Stimulated activated CD4-positive, alpha-beta T cell treated with anti-CD3 and anti-CD28 coated beads, Interleukin-1b, Interleukin-23, amount 100 ng/mL, for 24 hours (primary cell): ENCODE measurements around the gene APRT.

Source experiments
- DNase-seq, 4 experiments: peaks; one replicate each; pipeline ENCODE4 v3.0.0-alpha.2; 2020; ENCODE audit warnings: low read depth in 4 of 4, low spot score in 1 of 4

The APRT gene

DNA sequence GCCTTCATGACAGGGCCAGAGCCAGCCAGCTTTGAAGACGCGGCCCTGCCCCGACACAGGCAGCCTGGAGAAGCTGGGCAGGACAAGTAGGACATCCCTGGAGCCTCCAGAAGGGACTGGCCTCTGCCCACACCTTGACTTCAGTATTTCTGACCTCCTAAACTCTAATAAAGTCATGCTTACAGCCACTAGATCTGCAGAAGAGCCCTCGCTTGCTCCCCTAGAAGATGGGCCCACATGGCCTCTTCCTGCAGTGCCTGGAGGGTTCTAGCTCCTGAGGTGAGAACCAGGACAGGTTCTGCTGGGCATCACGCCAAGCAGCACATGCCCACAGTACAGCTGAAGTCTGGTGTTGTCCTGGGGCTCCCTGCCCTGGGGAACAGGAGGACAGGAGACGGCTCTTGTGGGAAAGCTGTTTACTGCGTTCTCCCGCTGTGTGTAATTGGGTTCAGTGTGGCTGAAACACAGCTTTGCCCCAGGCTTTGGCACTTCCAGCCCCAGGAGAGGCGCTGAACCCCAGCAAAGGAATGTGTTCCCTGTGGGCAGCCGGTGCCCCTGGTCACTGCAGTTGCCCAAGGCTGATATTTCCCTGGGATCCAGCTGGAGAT lies 2.6 kb downstream of the APRT start:
- no peak for DNase-seq

DNA sequence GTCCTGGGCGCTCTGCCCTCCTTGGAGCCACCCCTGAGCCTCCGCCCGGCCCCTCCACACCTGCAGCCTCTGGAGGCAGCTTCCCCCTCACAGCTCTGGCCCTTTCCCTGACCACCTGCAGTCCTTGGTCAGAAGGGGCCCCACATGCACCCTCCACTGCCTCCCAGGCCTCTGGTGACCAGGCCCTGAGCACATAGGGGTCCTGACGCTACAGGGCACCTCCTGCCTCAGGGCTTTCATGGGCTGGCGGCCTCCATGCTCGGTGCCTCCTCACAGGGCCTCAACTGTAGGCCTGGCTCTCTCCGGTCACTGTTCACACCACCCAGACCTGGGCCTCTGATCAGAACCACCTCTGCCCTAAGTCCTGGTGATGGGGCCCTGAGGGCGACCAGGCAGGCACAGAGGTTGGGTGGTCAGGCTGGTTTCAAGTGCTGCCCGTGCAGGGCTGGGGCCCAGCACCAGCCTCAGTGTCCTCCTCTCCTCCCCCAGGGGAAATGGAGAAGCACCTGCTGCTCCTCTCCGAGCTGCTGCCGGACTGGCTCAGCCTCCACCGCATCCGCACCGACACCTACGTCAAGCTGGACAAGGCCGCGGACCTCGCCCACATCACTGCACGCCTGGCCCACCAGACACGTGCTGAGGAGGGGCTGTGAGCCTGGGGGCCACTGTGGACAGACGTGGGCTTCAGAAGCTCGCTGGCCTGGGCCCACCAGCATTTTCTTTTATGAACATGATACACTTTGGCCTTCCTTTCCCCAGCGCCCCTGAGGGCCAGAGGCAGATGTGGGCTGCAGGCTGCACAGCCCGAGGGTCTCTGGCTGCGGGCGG lies 3.9 kb downstream of the APRT start:
- no peak for DNase-seq

GRCh38 chr16:88807142-88807625 lies 4.5 kb downstream of the APRT start:
- DNase-seq, result no peak

DNA sequence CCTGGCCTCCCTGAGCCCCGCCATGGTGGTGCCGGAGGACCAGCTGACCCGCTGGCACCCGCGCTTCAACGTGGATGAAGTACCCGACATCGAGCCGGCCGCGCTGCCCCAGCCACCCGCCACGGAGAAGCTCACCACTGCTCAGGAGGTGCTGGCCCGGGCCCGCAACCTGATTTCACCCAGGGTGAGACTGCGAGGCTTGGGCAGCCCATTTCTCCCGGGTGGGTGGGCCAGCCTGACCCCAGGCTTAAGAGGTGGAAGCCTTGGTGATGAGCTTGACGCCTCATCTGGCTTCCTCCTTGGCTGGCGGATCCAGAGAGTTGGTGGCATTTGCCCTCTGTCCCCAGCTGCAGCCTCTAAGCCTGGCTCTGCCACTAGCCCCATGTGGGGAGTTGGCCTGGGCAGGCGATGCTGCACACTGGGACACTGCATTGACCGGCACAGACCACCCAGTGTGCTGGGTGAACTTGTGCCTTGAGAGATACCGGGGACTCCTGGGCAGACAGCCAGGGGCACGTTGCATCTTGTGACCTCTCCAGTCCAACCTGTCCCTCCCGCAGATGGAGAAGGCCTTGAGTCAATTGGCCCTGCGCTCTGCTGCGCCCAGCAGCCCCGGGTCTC lies 5.1 kb downstream of the APRT start:
- no peak for DNase-seq

GRCh38 chr16:88805887-88806393 lies 5.8 kb downstream of the APRT start:
- no peak for DNase-seq

DNA sequence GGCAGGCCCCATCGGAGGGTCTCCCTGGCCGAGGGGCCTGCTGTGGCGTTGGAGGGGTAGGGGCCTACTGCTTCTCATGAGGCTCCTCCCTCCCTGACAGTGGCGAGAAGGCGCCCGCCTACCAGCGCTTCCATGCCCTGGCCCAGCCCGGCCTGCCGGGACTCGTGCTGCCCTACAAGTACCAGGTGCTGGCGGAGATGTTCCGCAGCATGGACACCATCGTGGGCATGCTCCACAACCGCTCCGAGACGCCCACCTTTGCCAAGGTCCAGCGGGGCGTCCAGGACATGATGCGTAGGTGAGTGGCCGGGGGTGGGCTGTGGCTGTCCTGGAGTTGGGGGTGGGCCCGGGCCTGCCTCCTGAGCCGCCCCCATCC lies 6.4 kb downstream of the APRT start:
- DNase-seq, result no peak

DNA sequence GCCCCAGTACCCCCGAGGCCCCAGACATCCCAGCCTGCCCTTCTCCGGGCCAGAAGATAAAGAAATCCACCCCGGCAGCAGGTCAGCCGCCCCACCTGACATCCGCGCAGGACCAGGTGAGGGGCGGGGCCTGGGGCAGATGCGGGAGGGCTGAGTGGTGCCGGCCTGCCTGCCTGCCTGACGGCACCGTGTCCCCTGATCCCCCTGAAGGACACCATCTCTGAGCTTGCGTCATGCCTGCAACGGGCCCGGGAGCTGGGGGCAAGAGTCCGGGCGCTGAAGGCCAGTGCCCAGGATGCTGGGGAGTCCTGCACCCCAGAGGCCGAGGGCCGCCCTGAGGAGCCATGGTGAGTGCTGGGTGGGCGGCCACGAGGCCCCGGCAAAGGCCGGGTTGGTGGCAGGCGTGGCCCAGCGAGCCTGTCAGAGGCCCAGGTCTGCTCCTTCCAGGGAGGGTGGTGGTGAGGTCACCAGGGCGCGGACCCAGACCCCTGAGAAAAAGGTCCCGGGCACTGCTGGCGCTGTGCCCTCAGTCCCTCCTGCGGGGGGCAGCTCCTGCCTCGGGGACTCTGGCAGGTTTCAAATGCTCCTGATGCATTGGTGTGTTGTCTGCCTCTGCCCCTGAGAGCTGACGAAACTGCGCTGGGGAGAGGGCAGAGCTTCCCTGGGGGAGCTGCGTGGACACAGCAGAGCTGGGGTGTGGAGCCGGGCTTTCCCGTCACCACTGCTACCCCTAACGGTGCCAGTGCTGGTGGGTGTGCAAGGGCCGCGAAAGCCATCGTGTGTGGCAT lies 7.0 kb downstream of the APRT start:
- no peak for DNase-seq

- DNase-seq, result no peak
These were observed 7.6 kb downstream of the APRT start for GRCh38 chr16:88804173-88804551.

DNA sequence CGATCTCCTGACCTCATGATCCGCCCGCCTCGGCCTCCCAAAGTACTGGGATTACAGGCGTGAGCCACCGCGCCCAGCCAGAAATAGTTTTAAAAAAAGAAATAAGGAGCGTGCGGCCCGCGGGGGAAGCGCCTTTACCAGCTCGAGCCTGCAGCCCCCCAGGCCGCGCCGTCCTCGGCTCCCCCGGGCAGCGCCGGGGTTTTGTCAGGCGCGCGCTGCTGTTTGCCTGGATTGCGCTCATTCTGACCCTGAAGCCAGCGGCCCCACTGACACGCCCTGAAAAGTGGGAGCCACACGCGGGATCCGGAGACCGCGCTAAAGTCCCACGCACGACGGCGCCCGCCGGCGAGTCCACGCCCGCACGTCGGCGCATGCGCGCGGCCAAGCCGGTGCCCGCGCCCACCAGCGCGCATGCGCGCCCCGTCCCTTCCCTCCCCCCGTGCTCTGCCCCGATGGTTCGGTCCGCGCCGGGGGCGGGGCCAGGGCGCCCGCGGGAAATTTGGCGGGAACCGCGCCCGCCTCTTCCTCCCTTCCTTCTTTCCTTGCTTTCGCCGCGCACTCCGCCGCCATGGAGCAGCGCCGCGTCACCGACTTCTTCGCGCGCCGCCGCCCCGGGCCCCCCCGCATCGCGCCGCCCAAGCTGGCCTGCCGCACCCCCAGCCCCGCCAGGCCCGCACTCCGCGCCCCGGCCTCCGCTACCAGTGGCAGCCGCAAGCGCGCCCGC lies 8.3 kb downstream of the APRT start, which contains the start of gene CDT1:
Gene CDT1, plus strand, starts transcription at position 526 of the 724 bp plus-strand sequence. Its CDS starts 43 bp downstream, at position 569.
- DNase-seq, result peak; percentile 67 to 84 (median 78)

GRCh38 chr16:88800277-88800592 lies 11.5 kb downstream of the APRT start:
- DNase-seq, result no peak

GRCh38 chr16:88799569-88800276 lies 12.0 kb downstream of the APRT start:
- DNase-seq, result no peak

GRCh38 chr16:88798772-88799455 lies 12.8 kb downstream of the APRT start:
- no peak for DNase-seq

- no peak for DNase-seq
These were observed 13.7 kb downstream of the APRT start for GRCh38 chr16:88798073-88798472.

DNA sequence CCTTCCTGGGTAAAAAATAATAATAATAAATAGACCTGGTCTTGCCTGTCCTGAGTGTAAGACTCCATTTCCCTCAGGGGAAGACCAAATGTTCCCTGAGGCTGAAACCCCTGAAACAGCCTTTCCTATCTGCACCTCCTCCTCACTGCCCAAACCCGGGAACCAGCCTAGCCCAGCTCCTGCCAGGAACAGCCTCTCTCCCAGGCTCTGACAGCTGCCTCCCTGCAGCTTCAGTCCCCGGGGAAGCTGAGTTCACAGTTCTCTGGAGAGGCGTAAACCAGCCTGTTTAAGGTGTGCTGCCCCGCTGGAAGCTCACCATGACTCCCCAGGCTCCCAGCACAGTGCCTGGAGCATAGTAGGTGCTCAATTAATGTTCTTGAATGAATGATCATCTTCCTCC lies 15.4 kb downstream of the APRT start:
- DNase-seq, result no peak

DNA sequence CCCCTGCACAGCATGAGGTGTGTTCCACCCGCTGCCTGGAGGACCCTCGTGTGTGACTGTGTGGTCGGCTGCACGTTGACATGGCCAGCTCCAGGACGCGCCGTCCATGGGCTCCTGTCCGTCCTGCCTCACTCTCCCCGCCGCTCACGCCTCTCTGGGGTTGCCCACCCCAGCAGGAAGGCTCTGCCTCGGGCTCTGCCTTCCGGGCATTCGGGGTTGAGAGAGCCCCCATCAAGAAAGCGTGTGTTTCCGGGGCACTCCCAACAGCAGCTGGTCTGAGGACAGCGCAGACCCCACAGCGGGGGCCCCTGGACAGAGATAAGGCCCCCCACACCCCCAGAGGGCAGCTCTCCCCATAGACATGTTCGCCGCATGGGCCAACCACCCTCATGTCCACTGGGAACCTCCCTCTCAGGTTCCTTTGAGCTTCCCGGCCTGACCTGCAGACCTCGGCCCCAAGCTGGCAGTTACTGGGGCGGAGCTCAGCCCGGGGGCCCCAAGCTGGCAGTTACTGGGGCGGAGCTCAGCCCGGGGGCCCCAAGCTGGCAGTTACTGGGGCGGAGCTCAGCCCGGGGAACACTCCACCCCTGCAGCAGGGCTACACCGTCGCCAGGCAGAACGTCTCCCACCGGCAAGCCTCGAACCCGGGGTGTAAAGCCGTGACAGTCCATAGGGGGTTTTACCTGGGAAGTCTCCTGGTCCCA lies 18.3 kb downstream of the APRT start:
- DNase-seq, result no peak

DNA sequence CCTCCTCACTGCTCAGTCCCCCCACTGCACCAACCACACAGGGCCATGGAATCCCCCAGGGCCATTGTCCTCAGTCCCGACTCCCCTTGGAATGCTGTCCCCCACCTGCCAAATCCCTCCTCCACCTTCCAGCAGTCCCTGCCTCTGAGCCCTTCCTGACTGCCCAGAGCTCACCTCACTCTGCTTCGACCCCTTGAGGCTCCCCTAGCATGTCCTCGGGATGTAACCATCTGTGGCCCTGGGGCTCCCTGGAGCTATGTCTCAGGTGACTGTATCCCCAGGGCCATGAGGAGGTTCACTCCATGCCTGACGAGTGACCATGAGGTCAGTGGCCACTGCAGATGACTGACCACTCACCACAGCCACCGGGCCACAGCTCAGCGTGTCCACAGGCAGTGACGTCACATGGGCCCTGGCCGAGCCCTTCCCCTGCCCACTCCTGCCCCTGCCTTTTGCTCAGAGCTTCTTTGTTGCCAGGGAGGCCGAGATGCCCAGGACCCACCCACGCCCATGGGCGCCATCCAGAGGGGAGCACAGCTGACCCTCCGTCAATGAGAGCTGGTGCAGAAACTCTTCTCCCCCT lies 19.0 kb downstream of the APRT start:
- DNase-seq, result no peak

- DNase-seq, result no peak
These were observed 19.6 kb downstream of the APRT start for GRCh38 chr16:88792078-88792550.
